Panc1 (cell line): ENCODE results near the gene UST. TPM values are rescaled to one million over a fixed set of nuclear protein-coding genes. Genes with fewer than 3 reads are reported as not detected.

Experiments used
- ATAC-seq: fragments of 200-7000 bp; cut with Tn5 transposase; 2 replicates; pipeline ENCODE4 v1.9.1; 2020; ENCODE audit warnings: mild to moderate bottlenecking, moderate library complexity
- BruUV-seq: library from RNA; stranded (reverse); fragments of 400-500 nt; replicated peaks from 2 replicates; lab custom pipeline; 2021; lab: Mats Ljungman, UMichigan
- CTCF ChIA-PET: fragments of 300-600 bp; sonication (Branson Sonifier 250); formaldehyde crosslinking; loops from one replicate; lab custom pipeline; 2022; ENCODE audit warnings: antibody characterized with exemption; lab: Charles Lee
- POLR2A ChIA-PET: fragments of 300-600 bp; sonication (Branson Sonifier 250); formaldehyde crosslinking; loops from one replicate; lab custom pipeline; 2022; ENCODE audit warnings: antibody characterized with exemption; lab: Charles Lee
- DNase-seq: peaks from one replicate; pipeline ENCODE4 v3.0.0-alpha.2; 2010; ENCODE audit warnings: low read depth, low spot score
- H3K27ac ChIP-seq: 2 replicates; pipeline ENCODE4 v1.5.1; 2011; ENCODE audit warnings: mild to moderate bottlenecking, low read length, inconsistent platforms
- H3K27me3 ChIP-seq: fragments of 200-500 bp; sonication (Bioruptor generic); 2 replicates; pipeline ENCODE4 v1.6.0; 2014; ENCODE audit warnings: low read length, inconsistent platforms; ENCODE audit not compliant: control insufficient read depth, insufficient read depth
- H3K36me3 ChIP-seq: fragments of 200-500 bp; sonication (Bioruptor generic); 2 replicates; pipeline ENCODE4 v1.5.1; 2014; ENCODE audit warnings: inconsistent platforms, mild to moderate bottlenecking, low read length, moderate library complexity; ENCODE audit not compliant: control insufficient read depth, insufficient read depth
- H3K4me1 ChIP-seq: 2 replicates; pipeline ENCODE4 v1.5.1; 2011; ENCODE audit warnings: inconsistent platforms, mild to moderate bottlenecking, low read length, moderate library complexity; ENCODE audit not compliant: control insufficient read depth, insufficient read depth
- H3K4me3 ChIP-seq, 2 experiments: 2 replicates each; pipeline ENCODE4 v1.5.1; 2011 to 2012; ENCODE audit warnings: low read depth in 2 of 2, low read length in 2 of 2, mild to moderate bottlenecking in 2 of 2, inconsistent platforms in 1 of 2, moderate library complexity in 1 of 2
- H3K9me3 ChIP-seq: fragments of 200-500 bp; sonication (Bioruptor generic); 2 replicates; pipeline ENCODE4 v1.5.1; 2014; ENCODE audit warnings: low read depth, mild to moderate bottlenecking, inconsistent platforms, low read length, moderate library complexity; ENCODE audit not compliant: control insufficient read depth, insufficient read depth
- CTCF ChIP-seq: fragments of 450-650 bp; IDR thresholded peaks from 2 replicates; pipeline ENCODE4 v1.5.1; 2017; ENCODE audit warnings: mild to moderate bottlenecking
- POLR2AphosphoS5 ChIP-seq: IDR thresholded peaks from 2 replicates; pipeline ENCODE4 v1.6.1; 2012; ENCODE audit warnings: mild to moderate bottlenecking, low read depth, low read length, moderate library complexity
- REST ChIP-seq, 2 experiments: IDR thresholded peaks; 2 replicates each; pipeline ENCODE4 v1.6.1; 2011 to 2012; ENCODE audit warnings: low read depth in 2 of 2, control low read depth in 1 of 2, low read length in 1 of 2, mild to moderate bottlenecking in 1 of 2, moderate library complexity in 1 of 2; ENCODE audit not compliant: insufficient read depth in 1 of 2
- SIN3A ChIP-seq: IDR thresholded peaks from 2 replicates; pipeline ENCODE4 v1.6.1; 2012; ENCODE audit warnings: low read depth, mild to moderate bottlenecking, low read length, moderate library complexity, borderline replicate concordance; ENCODE audit not compliant: insufficient read depth
- TCF7L2 ChIP-seq: IDR thresholded peaks from 2 replicates; pipeline ENCODE4 v1.6.1; 2011; ENCODE audit warnings: mild to moderate bottlenecking, low read depth, low read length, inconsistent platforms
- in situ Hi-C: cut with HindIII; loops from 2 replicates; pipeline ENCODE4 v1.10.0; 2016; ENCODE audit warnings: low sequenced_read_pairs, low pct_unique_long_range_greater_than_20kb
- intact Hi-C: fragments of 100-400 bp; cut with micrococcal nuclease; formaldehyde crosslinking; loops from one replicate; pipeline ENCODE4 v1.10.0; 2022; ENCODE audit not compliant: unreplicated experiment
- total RNA-seq: library from RNA; stranded (reverse); gene quantifications from one replicate; pipeline ENCODE4 v1.2.1, GENCODE V29; 2021; ENCODE audit not compliant: unreplicated experiment

UST gene
- total RNA-seq, 1 experiment from 2014 or later: 0.15 TPM

GRCh38 chr6:149063468-149063867, 316.6 kb downstream of the UST start:
- Histone ChIP-seq H3K4me1 (peaks cover 8% of the 10 kb centered on the region; the same call in 1 of the 2 replicates), H3K27me3 (no peaks in the 10 kb centered on the region; the same call in 1 of the 2 replicates), H3K9me3 (no peaks in the 10 kb centered on the region), H3K27ac (no peak overlapping the region), H3K36me3 (no peaks in the 10 kb centered on the region), H3K4me3 (no peak overlapping the region)
- intact Hi-C loops (no loop called here), in situ Hi-C loops (no loop called here)
- ATAC-seq (no peak), DNase-seq (no peak)
- BruUV-seq: no TSS peak
- TF ChIP-seq CTCF (no peak), POLR2AphosphoS5 (no peak), REST (IDR thresholded peaks at IDR 0.05; ENCODE audit: insufficient read depth in 1 of 2, low read depth in 2 of 2, low read length in 1 of 2) (no peak), TCF7L2 (no peak), SIN3A (no peak)
- POLR2A ChIA-PET: interaction anchor here (0.6 kb wide), 1 partner anchor 14 kb away, joined by 3 read pairs; no protein-coding TSS in a partner anchor
- CTCF ChIA-PET: interaction anchor here (0.9 kb wide), 1 partner anchor 369 kb away, joined by 3 read pairs; no protein-coding TSS in a partner anchor

GRCh38 chr6:149064001-149064659, 317.3 kb downstream of the UST start:
- TF ChIP-seq REST (IDR thresholded peaks at IDR 0.05; ENCODE audit: insufficient read depth in 1 of 2, low read depth in 2 of 2, low read length in 1 of 2): no peak
- TF ChIP-seq CTCF: no peak
- no peak for TF ChIP-seq TCF7L2
- TF ChIP-seq POLR2AphosphoS5: no peak
- no peaks in the 10 kb centered on the region for H3K36me3 ChIP-seq
- BruUV-seq: no TSS peak
- no peak overlapping the region for H3K4me3 ChIP-seq
- ATAC-seq (no peak), DNase-seq (no peak)
- no peaks in the 10 kb centered on the region for H3K9me3 ChIP-seq
- intact Hi-C loops (no loop called here), in situ Hi-C loops (no loop called here)
- H3K4me1 ChIP-seq: peaks cover 8% of the 10 kb centered on the region; the same call in 1 of the 2 replicates
- POLR2A ChIA-PET: no interaction called here
- no peaks in the 10 kb centered on the region; the same call in 1 of the 2 replicates for H3K27me3 ChIP-seq
- no peak overlapping the region for H3K27ac ChIP-seq
- CTCF ChIA-PET: interaction anchor here (0.9 kb wide), 1 partner anchor 368 kb away, joined by 3 read pairs; no protein-coding TSS in a partner anchor
